ENCODE measurements around the gene NTSR1.

DNA sequence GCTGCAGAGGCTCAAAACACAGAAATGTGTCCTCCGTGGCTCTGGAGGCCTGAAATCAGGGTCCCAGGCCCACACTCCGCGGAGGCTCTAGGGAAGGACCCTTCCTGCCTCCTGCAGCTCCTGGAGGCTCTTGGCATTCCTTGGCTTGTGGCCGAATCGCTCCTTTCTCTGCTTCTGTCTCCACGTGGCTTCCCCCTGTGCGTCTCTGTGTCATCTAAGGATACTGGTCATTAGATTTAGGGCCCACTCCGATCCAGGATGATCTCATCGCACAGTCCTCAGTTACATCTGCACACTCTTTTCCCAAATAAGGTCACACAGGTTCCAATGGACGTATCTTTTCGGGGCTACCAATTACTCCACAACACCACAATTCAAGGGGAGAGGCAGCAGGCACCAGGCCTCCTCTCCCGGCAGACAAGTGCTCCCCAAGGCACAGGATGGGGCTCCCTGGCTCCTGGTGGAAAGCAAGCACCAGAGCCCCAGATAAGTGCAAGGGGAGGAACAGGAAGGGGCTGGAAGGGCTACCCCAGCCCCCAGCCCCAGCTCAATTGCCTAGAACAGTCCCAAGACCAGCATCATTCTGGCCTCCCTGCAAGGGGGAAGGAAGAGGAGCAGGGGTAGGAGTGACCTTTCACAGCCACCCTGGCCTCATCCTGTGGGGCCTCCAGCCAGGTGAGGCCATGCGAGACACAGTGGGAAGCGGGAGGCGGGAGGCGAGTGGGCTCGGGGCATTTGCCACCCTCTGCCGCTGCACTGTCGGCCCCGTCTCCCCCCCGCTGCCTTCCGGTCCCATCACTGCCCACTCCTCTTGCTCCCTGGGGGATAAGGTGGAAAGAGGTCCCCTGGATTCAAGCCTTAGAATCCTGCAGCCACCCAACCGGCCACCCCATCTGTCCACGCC lies 16.3 kb downstream of the NTSR1 start:
- TF ChIP-seq, protein P1, sequence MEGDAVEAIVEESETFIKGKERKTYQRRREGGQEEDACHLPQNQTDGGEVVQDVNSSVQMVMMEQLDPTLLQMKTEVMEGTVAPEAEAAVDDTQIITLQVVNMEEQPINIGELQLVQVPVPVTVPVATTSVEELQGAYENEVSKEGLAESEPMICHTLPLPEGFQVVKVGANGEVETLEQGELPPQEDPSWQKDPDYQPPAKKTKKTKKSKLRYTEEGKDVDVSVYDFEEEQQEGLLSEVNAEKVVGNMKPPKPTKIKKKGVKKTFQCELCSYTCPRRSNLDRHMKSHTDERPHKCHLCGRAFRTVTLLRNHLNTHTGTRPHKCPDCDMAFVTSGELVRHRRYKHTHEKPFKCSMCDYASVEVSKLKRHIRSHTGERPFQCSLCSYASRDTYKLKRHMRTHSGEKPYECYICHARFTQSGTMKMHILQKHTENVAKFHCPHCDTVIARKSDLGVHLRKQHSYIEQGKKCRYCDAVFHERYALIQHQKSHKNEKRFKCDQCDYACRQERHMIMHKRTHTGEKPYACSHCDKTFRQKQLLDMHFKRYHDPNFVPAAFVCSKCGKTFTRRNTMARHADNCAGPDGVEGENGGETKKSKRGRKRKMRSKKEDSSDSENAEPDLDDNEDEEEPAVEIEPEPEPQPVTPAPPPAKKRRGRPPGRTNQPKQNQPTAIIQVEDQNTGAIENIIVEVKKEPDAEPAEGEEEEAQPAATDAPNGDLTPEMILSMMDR (IDR thresholded peaks at IDR 0.05): no peak
- no peak for TF ChIP-seq POLR2A (IDR thresholded peaks at IDR 0.05)

Measured in right lobe of liver (tissue), 4 donors.